ENCODE measurements around the gene IFNGR1. TPM values are rescaled to one million over a fixed set of nuclear protein-coding genes. Genes with fewer than 3 reads are reported as not detected.

The IFNGR1 gene
- total RNA-seq (2021; ENCODE audit: unreplicated experiment) (27.1 TPM), Bru-seq, nascent RNA (percentile 83 among the genes with signal in this experiment), BruChase-seq, experiment 1, labeled RNA remaining after a 6-hour chase (percentile 81 among the genes with signal in this experiment), BruChase-seq, experiment 2, labeled RNA remaining after a 2-hour chase (percentile 79 among the genes with signal in this experiment)
- polyA plus RNA-seq (2012), result 26.8 and 31.0 TPM in 2 replicates
- long read RNA-seq, transcript IFNGR1-201 (7 exons, 2,139 nt), result major isoform, 37 of 44 reads
- long read RNA-seq, partial matches to known transcripts, result 4 of 44 reads
- long read RNA-seq, other reads (novel, unspliced or antisense), result 0 of 44 reads

GRCh38 chr6:137218917-137219663, at the start of gene IFNGR1:
TSS of gene IFNGR1 (minus strand) at chr6:137219385. CDS start at chr6:137219327, 58 bp downstream.
- Histone ChIP-seq H3K27me3 (ENCODE audit: insufficient read depth, low read length) (no peaks in the 10 kb centered on the region), H3K4me1 (ENCODE audit: control insufficient read depth in 1 of 2, insufficient read depth in 2 of 2, low read length in 2 of 2) (peaks cover 11 to 23% of the 10 kb centered on the region in 2 experiments), H3K9me3 (ENCODE audit: control insufficient read depth in 1 of 2, insufficient read depth in 1 of 2, low read depth in 1 of 2, low read length in 2 of 2) (no peaks in the 10 kb centered on the region), H3K9me2 (ENCODE audit: insufficient read depth) (no peaks in the 10 kb centered on the region), H3K36me3 (ENCODE audit: control insufficient read depth in 1 of 2, insufficient read depth in 2 of 2, low read length in 2 of 2) (no peaks in the 10 kb centered on the region), H3K79me2 (ENCODE audit: insufficient read depth, low read length) (peaks cover 47% of the 10 kb centered on the region), H2AFZ (ENCODE audit: low read depth, low read length, poor library complexity, severe bottlenecking) (peak within 1 kb of the TSS; percentile 95), H4K20me1 (ENCODE audit: insufficient read depth) (no peaks in the 10 kb centered on the region), H3K27ac (ENCODE audit: low read depth, low read length) (peak within 1 kb of the TSS; percentile 71), H3K4me2 (ENCODE audit: low read length) (peak within 1 kb of the TSS; percentile 83), H3K4me3 (replicated peaks in 1 of 2; ENCODE audit: low read depth in 1 of 2, low read length in 2 of 2) (peak within 1 kb of the TSS; percentile 58 to 86), H3K9ac (ENCODE audit: low read length) (peak within 1 kb of the TSS; percentile 74)
- ChIA-PET RAD21 (ENCODE audit: low non-redundant PET in 1 of 2, low total read pairs in 2 of 2, uncharacterized antibody in 2 of 2, unreplicated experiment in 2 of 2) (no interaction called here), POLR2A (no interaction called here), CTCF (no interaction called here)
- TF ChIP-seq EZH2 (IDR thresholded peaks at IDR 0.05) (no peak), TCF7L2 (IDR thresholded peaks at IDR 0.05; ENCODE audit: borderline replicate concordance, extremely low read depth, insufficient read depth, insufficient read length) (no peak), POLR2A (IDR thresholded peaks at IDR 0.05; ENCODE audit: borderline replicate concordance, extremely low read depth, insufficient read depth, insufficient read length) (peak; percentile 65), POLR2AphosphoS5 (IDR thresholded peaks at IDR 0.05; ENCODE audit: low read depth, low read length) (peak; percentile 93), ATF3 (IDR thresholded peaks at IDR 0.05) (no peak), SIN3A (IDR thresholded peaks at IDR 0.05; ENCODE audit: low read depth) (peak; percentile 74), MAX (IDR thresholded peaks at IDR 0.05) (peak; percentile 84), YY1 (IDR thresholded peaks at IDR 0.05; ENCODE audit: extremely low read depth, insufficient replicate concordance, low read depth, low read length) (peak; percentile 56), EGR1 (IDR thresholded peaks at IDR 0.05; ENCODE audit: low read depth) (peak; percentile 89), CTCF (IDR thresholded peaks at IDR 0.05 in 2 of 3, conservative IDR thresholded peaks at IDR 0.05 in 1 of 3; ENCODE audit: borderline replicate concordance in 1 of 3, insufficient read depth in 1 of 3, low read depth in 2 of 3, low read length in 2 of 3) (no peak), ZFX (IDR thresholded peaks at IDR 0.05) (peak; percentile 27; the same call in 1 of the 2 replicates), CBX3 (IDR thresholded peaks at IDR 0.05; ENCODE audit: low read depth) (peak; percentile 70), SP1 (IDR thresholded peaks at IDR 0.05; ENCODE audit: low read depth) (peak; percentile 64)
- DNase-seq (ENCODE audit: low read depth, low spot score) (peak; percentile 84), ATAC-seq (peak; percentile 99)
- BruUV-seq (replicated peaks), result no TSS peak
- intact Hi-C loops (cut with micrococcal nuclease), result no loop called here

Data from HCT116 (cell line).